ENCODE data around the gene PRAMEF33.
"Not testable (repeated sequence)": the region's sequence is repeated elsewhere in the genome, so short reads cannot be mapped to it uniquely, and the experiment has no call there.

PRAMEF33 gene

GRCh38 chr1:13303239-13303638 lies at the start of gene PRAMEF33:
TSS of gene PRAMEF33 (plus strand) at chr1:13303539. CDS start at chr1:13305955, 2,416 bp downstream.
- in situ Hi-C loops (cut with HindIII; ENCODE audit: low sequenced_read_pairs); DNase-seq (ENCODE audit: low read depth); H3K4me3 ChIP-seq (ENCODE audit: low read depth, low read length): not testable (repeated sequence)

DNA sequence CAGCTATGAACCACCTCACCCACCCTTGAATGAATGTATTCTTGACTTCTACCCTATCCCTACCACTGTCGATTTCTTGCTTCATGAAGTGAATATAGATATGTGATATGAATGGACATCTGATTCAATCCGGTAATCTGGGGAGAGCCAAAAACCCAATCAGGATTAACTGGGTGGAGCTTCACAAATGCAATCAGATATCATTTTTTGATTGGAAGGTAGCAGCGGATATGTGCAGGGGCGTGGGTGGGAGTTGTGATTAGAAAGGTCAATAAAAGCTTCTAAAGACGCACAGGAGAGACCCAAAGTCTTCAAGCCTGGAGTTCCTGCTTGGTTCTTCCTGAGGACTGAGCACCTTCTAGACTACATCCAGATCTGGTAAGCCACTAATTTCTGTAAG lies 49.4 kb upstream of the PRAMEF33 start, which contains the start of gene PRAMEF5:
Gene PRAMEF5 (plus strand): TSS at position 301 of the 400 bp plus-strand sequence. CDS start 5,071 bp downstream, outside the sequence.
- H3K4me3 ChIP-seq (ENCODE audit: low read depth, low read length); in situ Hi-C loops (cut with HindIII; ENCODE audit: low sequenced_read_pairs): not testable (repeated sequence)

DNA sequence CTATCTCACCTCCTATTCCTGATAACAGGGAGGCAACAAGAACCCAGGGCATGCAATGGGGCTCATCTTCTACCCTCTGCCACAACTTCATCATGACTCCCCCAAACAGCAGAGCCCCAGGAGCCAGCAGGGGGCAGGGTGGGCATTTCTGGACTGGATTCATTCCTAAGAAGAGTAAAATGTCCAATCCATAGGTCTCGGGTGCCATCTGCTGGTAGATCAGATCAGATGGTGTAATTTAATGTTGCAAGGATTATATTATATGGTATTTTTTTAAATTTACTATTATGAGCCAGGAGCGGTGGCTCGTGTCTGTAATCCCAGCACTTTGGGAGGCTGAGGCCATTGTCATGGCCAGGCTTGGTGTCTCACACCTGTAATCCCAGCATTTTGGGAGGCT lies 38.2 kb upstream of the PRAMEF33 start:
- in situ Hi-C loops (cut with HindIII; ENCODE audit: low sequenced_read_pairs); DNase-seq (ENCODE audit: low read depth): not testable (repeated sequence)

More for the DNA sequence above, 49.4 kb upstream of the PRAMEF33 start, which contains the start of gene PRAMEF5:
- DNase-seq (ENCODE audit: low read depth) = not testable (repeated sequence)

GRCh38 chr1:13277016-13277415 lies 26.3 kb upstream of the PRAMEF33 start:
- H3K4me3 ChIP-seq (ENCODE audit: low read depth, low read length); DNase-seq (ENCODE audit: low read depth); in situ Hi-C loops (cut with HindIII; ENCODE audit: low sequenced_read_pairs): not testable (repeated sequence)

More for the DNA sequence above, 38.2 kb upstream of the PRAMEF33 start:
- not testable (repeated sequence) for H3K4me3 ChIP-seq (ENCODE audit: low read depth, low read length)

GRCh38 chr1:13279617-13280016 lies 23.7 kb upstream of the PRAMEF33 start:
- DNase-seq (ENCODE audit: low read depth); in situ Hi-C loops (cut with HindIII; ENCODE audit: low sequenced_read_pairs); H3K4me3 ChIP-seq (ENCODE audit: low read depth, low read length): not testable (repeated sequence)

DNA sequence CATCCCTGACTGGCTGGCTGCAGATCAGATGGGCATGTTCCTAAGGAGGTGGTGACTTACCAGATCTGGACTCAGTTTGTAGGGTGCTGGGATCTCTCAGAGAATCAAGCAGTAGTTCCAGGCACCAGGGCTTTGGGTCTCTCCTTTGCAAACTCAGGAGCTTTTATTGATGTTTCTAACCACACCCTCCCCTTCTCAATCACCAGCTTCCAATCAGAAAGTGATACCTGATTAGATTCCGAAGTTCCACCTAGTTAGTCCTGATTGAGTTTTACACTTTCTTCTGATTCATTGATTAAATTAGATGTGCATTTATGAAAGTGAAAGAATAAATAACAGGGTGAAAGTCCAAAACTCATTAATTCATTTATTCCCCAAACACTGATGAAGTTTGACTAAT lies 18.3 kb upstream of the PRAMEF33 start, which contains the start of gene PRAMEF8:
Gene PRAMEF8 (minus strand): TSS at position 101 of the 400 bp plus-strand sequence. CDS start 1,046 bp downstream, outside the sequence.
- DNase-seq (ENCODE audit: low read depth); in situ Hi-C loops (cut with HindIII; ENCODE audit: low sequenced_read_pairs): not testable (repeated sequence)

DNA sequence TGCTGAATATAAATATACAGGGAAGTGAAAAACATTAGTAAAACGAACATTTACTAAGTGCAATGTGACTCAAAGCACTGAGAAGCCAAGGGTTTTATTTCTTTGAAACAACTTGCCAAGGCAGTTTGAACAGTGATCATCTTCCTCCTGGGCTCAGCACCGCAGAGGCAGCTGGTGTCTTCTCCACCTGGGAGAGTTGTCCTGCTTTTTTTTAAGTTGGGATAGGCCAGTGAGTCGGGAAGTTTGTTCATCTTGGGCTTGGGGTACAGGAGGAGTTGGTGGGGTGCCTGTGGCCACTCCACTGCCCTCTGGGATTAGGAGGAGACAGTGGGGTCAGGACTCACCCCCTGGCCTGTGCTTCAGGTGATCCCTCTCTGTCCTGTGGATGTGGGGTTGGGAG lies 14.3 kb upstream of the PRAMEF33 start:
- DNase-seq (ENCODE audit: low read depth); in situ Hi-C loops (cut with HindIII; ENCODE audit: low sequenced_read_pairs); H3K4me3 ChIP-seq (ENCODE audit: low read depth, low read length): not testable (repeated sequence)

More for the DNA sequence above, 18.3 kb upstream of the PRAMEF33 start, which contains the start of gene PRAMEF8:
- not testable (repeated sequence) for H3K4me3 ChIP-seq (ENCODE audit: low read depth, low read length)

DNA sequence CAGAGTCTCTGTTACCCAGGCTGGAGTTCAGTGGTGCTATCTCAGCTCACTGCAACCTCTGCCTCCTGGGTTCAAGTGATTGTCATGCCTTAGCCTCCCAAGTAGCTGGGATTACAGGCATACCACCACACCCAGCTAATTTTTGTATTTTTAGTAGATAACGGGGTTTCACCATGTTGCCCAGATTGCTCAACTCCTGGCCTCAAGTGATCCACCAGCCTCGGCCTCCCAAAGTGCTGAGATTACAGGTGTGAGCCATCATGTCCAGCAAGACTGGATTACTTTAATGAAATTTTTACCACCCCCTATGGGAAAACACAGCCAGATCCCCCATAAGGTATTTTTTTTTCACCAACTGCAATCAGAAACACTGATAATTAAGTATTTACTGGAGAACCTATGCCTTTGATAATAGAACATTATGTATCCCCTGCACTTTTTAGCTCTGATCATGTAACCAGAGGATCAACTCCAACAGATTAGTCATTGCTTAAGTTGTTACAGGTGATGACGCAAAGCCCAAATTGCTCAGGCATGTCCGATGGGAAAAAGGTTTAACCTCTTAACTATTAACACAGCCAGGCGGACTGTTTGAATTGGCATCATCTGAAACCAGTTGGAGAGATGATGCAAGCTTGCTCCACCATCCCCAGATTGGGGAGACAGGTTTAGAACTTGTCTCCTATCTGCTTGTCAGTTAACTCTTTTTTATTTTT lies 6.0 kb upstream of the PRAMEF33 start:
- H3K4me3 ChIP-seq (ENCODE audit: low read depth, low read length); in situ Hi-C loops (cut with HindIII; ENCODE audit: low sequenced_read_pairs); DNase-seq (ENCODE audit: low read depth): not testable (repeated sequence)

GRCh38 chr1:13298699-13299098 lies 4.6 kb upstream of the PRAMEF33 start:
- in situ Hi-C loops (cut with HindIII; ENCODE audit: low sequenced_read_pairs) = not testable (repeated sequence)

GRCh38 chr1:13302197-13302596 lies 1.1 kb upstream of the PRAMEF33 start:
- in situ Hi-C loops (cut with HindIII; ENCODE audit: low sequenced_read_pairs); H3K4me3 ChIP-seq (ENCODE audit: low read depth, low read length); DNase-seq (ENCODE audit: low read depth): not testable (repeated sequence)

More at GRCh38 chr1:13298699-13299098, 4.6 kb upstream of the PRAMEF33 start:
- DNase-seq (ENCODE audit: low read depth); H3K4me3 ChIP-seq (ENCODE audit: low read depth, low read length): not testable (repeated sequence)

- H3K4me3 ChIP-seq (ENCODE audit: low read depth, low read length); in situ Hi-C loops (cut with HindIII; ENCODE audit: low sequenced_read_pairs); DNase-seq (ENCODE audit: low read depth): not testable (repeated sequence)
Observed at GRCh38 chr1:13315281-13315680, 11.9 kb downstream of the PRAMEF33 start, which contains the start of gene PRAMEF15. TSS of gene PRAMEF15 (plus strand) at chr1:13315581. CDS start at chr1:13318408, 2,827 bp downstream.

GRCh38 chr1:13342496-13342895 lies 39.2 kb downstream of the PRAMEF33 start:
- H3K4me3 ChIP-seq (ENCODE audit: low read depth, low read length); in situ Hi-C loops (cut with HindIII; ENCODE audit: low sequenced_read_pairs); DNase-seq (ENCODE audit: low read depth): not testable (repeated sequence)

DNA sequence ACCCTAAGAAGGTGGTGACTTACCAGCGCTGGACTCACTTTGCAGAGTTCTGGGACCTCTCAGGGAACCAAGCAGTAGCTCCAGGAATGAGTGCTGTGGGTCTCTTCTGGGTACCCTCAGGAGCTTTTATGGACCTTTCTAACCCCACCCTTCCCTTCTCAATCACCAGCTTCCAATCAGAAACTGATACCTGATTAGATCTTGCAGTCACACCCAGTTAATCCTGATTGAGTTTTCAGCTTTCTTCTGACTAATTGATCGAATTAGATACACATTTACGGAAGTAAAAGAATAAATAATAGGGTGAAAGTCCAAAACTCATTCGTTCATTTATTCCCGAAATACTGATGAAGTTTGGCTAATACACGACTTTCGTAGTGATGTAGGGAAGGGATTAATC lies 43.7 kb downstream of the PRAMEF33 start, which contains the start of gene PRAMEF14:
Gene PRAMEF14 (minus strand): TSS at position 101 of the 400 bp plus-strand sequence. CDS start 1,820 bp downstream, outside the sequence.
- H3K4me3 ChIP-seq (ENCODE audit: low read depth, low read length); in situ Hi-C loops (cut with HindIII; ENCODE audit: low sequenced_read_pairs); DNase-seq (ENCODE audit: low read depth): not testable (repeated sequence)

GRCh38 chr1:13353476-13353875 lies 50.1 kb downstream of the PRAMEF33 start:
- DNase-seq (ENCODE audit: low read depth); H3K4me3 ChIP-seq (ENCODE audit: low read depth, low read length); in situ Hi-C loops (cut with HindIII; ENCODE audit: low sequenced_read_pairs): not testable (repeated sequence)

DNA sequence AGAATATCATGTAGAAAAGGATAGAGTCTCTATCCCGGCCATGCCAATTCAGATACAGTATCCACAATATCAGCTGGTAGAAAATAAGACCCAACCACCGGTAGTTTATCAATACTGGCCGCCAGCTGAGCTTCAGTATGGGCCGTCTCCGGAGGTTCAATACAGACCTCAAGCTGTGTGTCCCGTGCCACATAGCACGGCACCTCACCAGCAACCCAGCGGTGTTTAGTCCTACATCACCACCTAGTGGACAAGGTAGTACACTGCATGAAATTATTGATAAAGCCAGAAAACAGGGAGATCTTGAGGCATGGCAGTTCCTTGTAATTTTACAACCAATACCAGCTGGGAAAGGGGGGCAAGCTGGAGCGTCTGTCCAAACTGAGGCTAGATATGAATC lies 51.1 kb downstream of the PRAMEF33 start:
- in situ Hi-C loops (cut with HindIII; ENCODE audit: low sequenced_read_pairs); H3K4me3 ChIP-seq (ENCODE audit: low read depth, low read length); DNase-seq (ENCODE audit: low read depth): not testable (repeated sequence)
